GM18502 (cell line): ENCODE results near the gene FRMPD2.
"Not testable (repeated sequence)": the region's sequence is repeated elsewhere in the genome, so short reads cannot be mapped to it uniquely, and the experiment has no call there.

Experiments used
- ATAC-seq: cut with Tn5 transposase; IDR thresholded peaks from one replicate; pipeline ENCODE4 v1.9.1; 2021; ENCODE audit warnings: mild to moderate bottlenecking; ENCODE audit not compliant: unreplicated experiment, poor library complexity

Gene FRMPD2

GRCh38 chr10:48160163-48160562 lies 114.3 kb downstream of the FRMPD2 start:
- not testable (repeated sequence) for ATAC-seq

- ATAC-seq: not testable (repeated sequence)
Measured at GRCh38 chr10:48154211-48155140, 120.0 kb downstream of the FRMPD2 start.

- not testable (repeated sequence) for ATAC-seq
Measured at GRCh38 chr10:48147643-48148042, 126.9 kb downstream of the FRMPD2 start.

DNA sequence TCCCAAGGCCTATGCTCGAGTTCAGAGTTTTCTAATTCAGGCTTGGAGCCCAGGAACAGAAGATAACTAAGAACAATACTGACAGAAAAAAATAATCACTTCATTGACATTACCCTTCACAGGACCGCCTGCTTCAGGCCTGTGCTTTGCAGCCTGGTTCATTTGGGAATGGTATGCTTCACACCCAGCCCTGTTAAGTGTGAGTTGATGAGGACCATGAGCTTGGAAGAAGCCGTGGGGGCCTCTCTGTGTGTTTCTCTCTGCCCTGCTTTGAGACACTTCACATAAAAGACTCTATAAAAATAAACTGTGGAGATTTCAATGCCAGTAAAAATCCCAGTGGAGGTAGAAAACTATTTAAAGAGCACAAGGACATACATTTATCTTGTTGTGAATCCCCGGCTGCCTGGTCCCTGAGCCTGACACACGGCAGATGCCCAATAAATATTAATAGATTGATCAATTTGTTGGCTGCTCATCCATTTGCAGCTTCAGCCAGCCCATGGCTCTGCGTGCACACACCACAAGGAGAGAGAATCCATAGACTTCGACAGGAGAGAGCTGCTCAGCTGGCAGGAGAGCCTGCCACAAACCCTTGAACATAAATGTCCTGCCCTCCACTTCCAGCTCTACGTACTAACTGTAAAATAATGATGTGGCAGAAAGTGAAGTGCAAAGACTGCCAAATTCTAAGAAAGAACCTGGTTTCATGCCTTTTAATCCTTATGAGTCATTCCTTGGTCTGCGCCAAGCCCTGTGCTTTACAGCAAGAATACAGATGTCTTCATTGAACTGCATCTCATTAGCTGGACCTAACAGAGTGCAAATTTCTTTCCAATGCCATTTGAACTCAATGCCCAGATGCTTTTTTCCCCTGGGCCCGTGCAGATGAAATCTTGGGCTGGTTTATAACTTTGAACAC lies 130.5 kb downstream of the FRMPD2 start:
- not testable (repeated sequence) for ATAC-seq

- not testable (repeated sequence) for ATAC-seq
Measured at GRCh38 chr10:48140949-48141348, 133.5 kb downstream of the FRMPD2 start.

DNA sequence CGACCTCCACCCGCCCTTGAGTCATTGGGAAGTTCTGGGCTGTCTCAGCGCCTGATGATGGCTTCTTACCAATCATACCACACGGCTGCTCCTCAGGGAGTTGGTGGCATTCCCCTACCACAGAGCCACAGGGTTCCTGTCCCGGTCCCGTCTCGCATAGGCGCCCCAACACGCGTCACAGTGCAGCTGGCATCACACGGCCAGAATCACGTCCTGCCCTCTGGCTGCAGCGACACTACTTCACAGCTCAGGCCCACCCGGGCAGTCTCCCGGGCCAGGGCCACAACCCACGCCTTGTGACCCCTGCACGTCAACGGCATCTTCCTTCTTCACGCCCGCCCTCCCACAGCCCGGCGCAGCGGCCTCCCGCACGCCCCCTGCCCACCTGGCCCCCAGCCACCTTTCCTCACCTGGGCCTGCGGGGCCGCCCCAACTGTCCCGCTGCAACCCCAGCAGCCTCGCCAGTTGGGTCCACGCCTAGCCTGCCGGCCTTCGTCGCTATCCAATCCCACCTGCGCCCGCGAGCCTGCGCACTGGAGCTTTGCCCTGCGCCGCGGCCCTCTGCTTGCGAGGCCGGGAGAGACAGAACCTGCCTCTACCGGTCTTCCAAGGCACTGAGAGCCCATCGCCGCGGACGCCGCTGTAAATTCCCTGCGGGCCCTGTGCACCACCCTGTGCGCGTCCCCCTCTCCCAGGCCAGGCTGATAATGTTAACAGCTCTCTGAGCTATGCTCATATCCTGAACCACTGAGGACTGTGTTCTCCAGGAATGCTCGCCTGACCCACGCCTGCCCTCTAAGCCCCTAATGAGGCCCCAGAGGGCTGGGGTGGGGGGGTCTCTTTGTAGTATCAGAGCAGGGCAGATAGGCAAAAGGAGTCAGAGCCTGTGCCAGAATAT lies 134.3 kb downstream of the FRMPD2 start:
- not testable (repeated sequence) for ATAC-seq

DNA sequence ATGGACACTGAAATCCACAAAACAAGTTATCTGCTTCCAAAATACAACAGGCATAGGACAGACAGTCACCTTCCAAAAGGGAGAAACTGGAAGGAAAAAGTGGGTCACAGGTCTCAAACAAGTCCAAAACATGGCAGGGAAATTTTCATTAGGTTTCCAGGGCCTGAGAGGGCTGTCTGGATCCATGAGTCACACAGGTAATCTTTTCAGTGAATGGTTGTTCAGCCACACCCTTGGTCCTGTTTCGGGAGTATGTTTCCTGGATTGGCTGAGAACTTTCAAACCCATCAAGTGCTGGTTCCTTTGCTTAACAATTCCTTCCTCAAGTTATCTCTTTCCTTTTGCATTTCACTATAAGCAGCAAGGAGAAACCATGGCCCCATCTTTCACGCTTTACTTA lies 145.5 kb downstream of the FRMPD2 start:
- ATAC-seq: not testable (repeated sequence)

DNA sequence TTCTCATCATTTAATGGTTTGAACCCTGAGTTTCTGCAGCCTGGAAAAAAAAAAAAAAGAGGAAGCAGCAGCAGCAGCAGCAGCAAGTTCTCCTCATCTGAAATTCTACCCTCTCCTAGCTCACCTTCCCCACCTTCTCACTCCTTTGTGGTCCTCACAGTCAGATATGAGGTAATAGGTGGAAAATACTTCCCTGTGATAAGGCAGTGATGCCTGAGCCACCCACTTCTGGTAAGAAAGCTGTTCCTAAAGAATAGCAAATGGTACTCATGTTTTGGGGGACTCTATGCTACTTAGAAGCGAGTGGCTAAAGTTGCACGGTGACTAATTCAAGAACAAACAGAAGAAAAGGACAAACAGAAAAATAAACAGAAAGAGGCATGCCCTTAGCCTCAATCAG lies 148.2 kb downstream of the FRMPD2 start:
- not testable (repeated sequence) for ATAC-seq

GRCh38 chr10:48125631-48126030 lies 148.9 kb downstream of the FRMPD2 start:
- not testable (repeated sequence) for ATAC-seq

DNA sequence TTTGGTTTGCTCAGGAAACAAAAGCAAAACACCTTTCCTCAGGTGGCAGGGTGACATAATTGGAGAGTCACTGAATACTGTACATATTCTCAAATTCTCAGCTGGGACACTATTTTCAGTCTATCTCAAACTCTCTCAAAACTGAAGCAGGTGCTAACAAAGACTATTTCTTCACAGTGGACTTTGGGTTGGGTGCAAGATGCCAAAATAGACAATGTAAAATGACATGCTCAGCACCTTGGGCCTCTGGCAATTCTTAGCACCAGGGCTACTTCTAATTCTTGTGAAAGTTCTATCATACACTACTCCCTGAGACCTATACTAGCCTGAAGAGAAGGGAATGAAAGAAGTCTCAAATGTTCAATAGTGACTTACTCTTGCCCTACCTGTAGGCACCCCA lies 151.9 kb downstream of the FRMPD2 start:
- ATAC-seq: not testable (repeated sequence)

- not testable (repeated sequence) for ATAC-seq
Measured at GRCh38 chr10:48110277-48110676, 164.2 kb downstream of the FRMPD2 start.
